ENCODE results near the gene PTPRM.
A peak's percentile ranks its signal among the peaks of the same experiment; 100 is the strongest.

PTPRM gene

GRCh38 chr18:8249811-8250210 lies 682.7 kb downstream of the PTPRM start:
- no peak overlapping the region for H3K9ac ChIP-seq (ENCODE audit: insufficient read length, low read depth)
- TF ChIP-seq ZNF274 (IDR thresholded peaks at IDR 0.05; ENCODE audit: low read depth, low read length) (no peak), YY1 (IDR thresholded peaks at IDR 0.05; ENCODE audit: insufficient read depth, insufficient read length) (no peak), SUZ12 (IDR thresholded peaks at IDR 0.05; ENCODE audit: extremely low read depth, insufficient read depth, insufficient read length) (no peak)

GRCh38 chr18:8252371-8252770 lies 685.3 kb downstream of the PTPRM start:
- TF ChIP-seq YY1 (IDR thresholded peaks at IDR 0.05; ENCODE audit: insufficient read depth, insufficient read length) (no peak), ZNF274 (IDR thresholded peaks at IDR 0.05; ENCODE audit: low read depth, low read length) (no peak)
- no peak for DNase-seq (ENCODE audit: low read depth, low spot score)
- Histone ChIP-seq H3K4me1 (ENCODE audit: insufficient read depth, insufficient read length) (no peaks in the 10 kb centered on the region), H3K4me3 (ENCODE audit: insufficient read length, low read depth) (no peak overlapping the region), H3K36me3 (ENCODE audit: insufficient read depth, insufficient read length, low read length) (no peaks in the 10 kb centered on the region), H3K9me3 (ENCODE audit: insufficient read depth, low read length) (no peaks in the 10 kb centered on the region), H3K9ac (ENCODE audit: insufficient read length, low read depth) (no peak overlapping the region), H3K27me3 (ENCODE audit: insufficient read depth, insufficient read length) (no peaks in the 10 kb centered on the region)

More at GRCh38 chr18:8249811-8250210, 682.7 kb downstream of the PTPRM start:
- Histone ChIP-seq H3K9me3 (ENCODE audit: insufficient read depth, low read length) (no peaks in the 10 kb centered on the region), H3K36me3 (ENCODE audit: insufficient read depth, insufficient read length, low read length) (no peaks in the 10 kb centered on the region), H3K27me3 (ENCODE audit: insufficient read depth, insufficient read length) (no peaks in the 10 kb centered on the region), H3K4me1 (ENCODE audit: insufficient read depth, insufficient read length) (no peaks in the 10 kb centered on the region), H3K4me3 (ENCODE audit: insufficient read length, low read depth) (no peak overlapping the region)
- no peak for DNase-seq (ENCODE audit: low read depth, low spot score)

- Histone ChIP-seq H3K9ac (ENCODE audit: insufficient read length, low read depth) (no peak overlapping the region), H3K4me1 (ENCODE audit: insufficient read depth, insufficient read length) (no peaks in the 10 kb centered on the region), H3K9me3 (ENCODE audit: insufficient read depth, low read length) (no peaks in the 10 kb centered on the region), H3K36me3 (ENCODE audit: insufficient read depth, insufficient read length, low read length) (no peaks in the 10 kb centered on the region), H3K4me3 (ENCODE audit: insufficient read length, low read depth) (no peak overlapping the region), H3K27me3 (ENCODE audit: insufficient read depth, insufficient read length) (no peaks in the 10 kb centered on the region)
- TF ChIP-seq YY1 (IDR thresholded peaks at IDR 0.05; ENCODE audit: insufficient read depth, insufficient read length) = no peak
- no peak for TF ChIP-seq SUZ12 (IDR thresholded peaks at IDR 0.05; ENCODE audit: extremely low read depth, insufficient read depth, insufficient read length)
- no peak for TF ChIP-seq ZNF274 (IDR thresholded peaks at IDR 0.05; ENCODE audit: low read depth, low read length)
- no peak for DNase-seq (ENCODE audit: low read depth, low spot score)
Observed at GRCh38 chr18:8253944-8254343, 686.8 kb downstream of the PTPRM start.

- no peaks in the 10 kb centered on the region for H3K4me1 ChIP-seq (ENCODE audit: insufficient read depth, insufficient read length)
- no peaks in the 10 kb centered on the region for H3K27me3 ChIP-seq (ENCODE audit: insufficient read depth, insufficient read length)
- DNase-seq (ENCODE audit: low read depth, low spot score) = no peak
- H3K4me3 ChIP-seq (ENCODE audit: insufficient read length, low read depth) = no peak overlapping the region
- H3K36me3 ChIP-seq (ENCODE audit: insufficient read depth, insufficient read length, low read length) = no peaks in the 10 kb centered on the region
- TF ChIP-seq ZNF274 (IDR thresholded peaks at IDR 0.05; ENCODE audit: low read depth, low read length) = no peak
- no peak for TF ChIP-seq SUZ12 (IDR thresholded peaks at IDR 0.05; ENCODE audit: extremely low read depth, insufficient read depth, insufficient read length)
- no peak for TF ChIP-seq YY1 (IDR thresholded peaks at IDR 0.05; ENCODE audit: insufficient read depth, insufficient read length)
- no peaks in the 10 kb centered on the region for H3K9me3 ChIP-seq (ENCODE audit: insufficient read depth, low read length)
- H3K9ac ChIP-seq (ENCODE audit: insufficient read length, low read depth) = no peak overlapping the region
Observed at GRCh38 chr18:8254654-8255053, 687.5 kb downstream of the PTPRM start.

- no peak for TF ChIP-seq SUZ12 (IDR thresholded peaks at IDR 0.05; ENCODE audit: extremely low read depth, insufficient read depth, insufficient read length)
- no peak for TF ChIP-seq YY1 (IDR thresholded peaks at IDR 0.05; ENCODE audit: insufficient read depth, insufficient read length)
- TF ChIP-seq ZNF274 (IDR thresholded peaks at IDR 0.05; ENCODE audit: low read depth, low read length) = no peak
- H3K4me1 ChIP-seq (ENCODE audit: insufficient read depth, insufficient read length) = peaks cover 4% of the 10 kb centered on the region
- no peak overlapping the region for H3K4me3 ChIP-seq (ENCODE audit: insufficient read length, low read depth)
- no peaks in the 10 kb centered on the region for H3K36me3 ChIP-seq (ENCODE audit: insufficient read depth, insufficient read length, low read length)
- H3K27me3 ChIP-seq (ENCODE audit: insufficient read depth, insufficient read length) = no peaks in the 10 kb centered on the region
- H3K9ac ChIP-seq (ENCODE audit: insufficient read length, low read depth) = no peak overlapping the region
- no peaks in the 10 kb centered on the region for H3K9me3 ChIP-seq (ENCODE audit: insufficient read depth, low read length)
- no peak for DNase-seq (ENCODE audit: low read depth, low spot score)
Observed at GRCh38 chr18:8257851-8258434, 690.8 kb downstream of the PTPRM start.

- peak; percentile 11 for DNase-seq (ENCODE audit: low read depth, low spot score)
- Histone ChIP-seq H3K4me1 (ENCODE audit: insufficient read depth, insufficient read length) (peaks cover 4% of the 10 kb centered on the region), H3K27me3 (ENCODE audit: insufficient read depth, insufficient read length) (no peaks in the 10 kb centered on the region), H3K4me3 (ENCODE audit: insufficient read length, low read depth) (no peak overlapping the region), H3K36me3 (ENCODE audit: insufficient read depth, insufficient read length, low read length) (no peaks in the 10 kb centered on the region), H3K9me3 (ENCODE audit: insufficient read depth, low read length) (no peaks in the 10 kb centered on the region), H3K9ac (ENCODE audit: insufficient read length, low read depth) (no peak overlapping the region)
- TF ChIP-seq ZNF274 (IDR thresholded peaks at IDR 0.05; ENCODE audit: low read depth, low read length) (no peak), SUZ12 (IDR thresholded peaks at IDR 0.05; ENCODE audit: extremely low read depth, insufficient read depth, insufficient read length) (no peak), YY1 (IDR thresholded peaks at IDR 0.05; ENCODE audit: insufficient read depth, insufficient read length) (no peak)
Observed at GRCh38 chr18:8260319-8260718, 693.2 kb downstream of the PTPRM start.

GRCh38 chr18:8260827-8261226 lies 693.7 kb downstream of the PTPRM start:
- Histone ChIP-seq H3K4me3 (ENCODE audit: insufficient read length, low read depth) (no peak overlapping the region), H3K4me1 (ENCODE audit: insufficient read depth, insufficient read length) (peaks cover 4% of the 10 kb centered on the region), H3K36me3 (ENCODE audit: insufficient read depth, insufficient read length, low read length) (no peaks in the 10 kb centered on the region), H3K27me3 (ENCODE audit: insufficient read depth, insufficient read length) (no peaks in the 10 kb centered on the region), H3K9me3 (ENCODE audit: insufficient read depth, low read length) (no peaks in the 10 kb centered on the region), H3K9ac (ENCODE audit: insufficient read length, low read depth) (no peak overlapping the region)
- TF ChIP-seq YY1 (IDR thresholded peaks at IDR 0.05; ENCODE audit: insufficient read depth, insufficient read length) (no peak), SUZ12 (IDR thresholded peaks at IDR 0.05; ENCODE audit: extremely low read depth, insufficient read depth, insufficient read length) (no peak), ZNF274 (IDR thresholded peaks at IDR 0.05; ENCODE audit: low read depth, low read length) (no peak)
- DNase-seq (ENCODE audit: low read depth, low spot score) = no peak
